GM04504 (cell line): ENCODE measurements around the gene DUSP16.
"Not testable (repeated sequence)": the region's sequence is repeated elsewhere in the genome, so short reads cannot be mapped to it uniquely, and the experiment has no call there.

ENCODE experiments used
- DNase-seq: peaks from one replicate; pipeline ENCODE4 v3.0.0-alpha.2; 2012; ENCODE audit warnings: low read depth

The DUSP16 gene

DNA sequence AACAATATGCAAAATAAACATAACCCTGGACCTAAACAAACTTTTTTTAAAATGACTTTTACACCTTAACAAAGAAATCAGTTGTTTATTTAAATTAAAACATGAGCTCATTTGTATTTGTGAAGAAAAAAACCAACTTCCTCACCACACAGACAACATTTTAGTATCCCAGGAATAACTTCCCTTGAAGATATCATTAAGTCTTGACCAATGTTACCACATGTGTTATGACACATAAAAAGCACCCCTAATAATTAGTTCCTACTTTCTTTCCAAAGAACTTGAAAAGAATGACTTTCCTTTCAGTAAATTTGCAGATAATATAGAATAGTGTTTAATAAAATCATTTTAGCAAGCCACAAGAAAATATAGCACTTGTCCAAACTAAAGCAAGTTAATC is 42.4 kb downstream of the DUSP16 start:
- no peak for DNase-seq

DNA sequence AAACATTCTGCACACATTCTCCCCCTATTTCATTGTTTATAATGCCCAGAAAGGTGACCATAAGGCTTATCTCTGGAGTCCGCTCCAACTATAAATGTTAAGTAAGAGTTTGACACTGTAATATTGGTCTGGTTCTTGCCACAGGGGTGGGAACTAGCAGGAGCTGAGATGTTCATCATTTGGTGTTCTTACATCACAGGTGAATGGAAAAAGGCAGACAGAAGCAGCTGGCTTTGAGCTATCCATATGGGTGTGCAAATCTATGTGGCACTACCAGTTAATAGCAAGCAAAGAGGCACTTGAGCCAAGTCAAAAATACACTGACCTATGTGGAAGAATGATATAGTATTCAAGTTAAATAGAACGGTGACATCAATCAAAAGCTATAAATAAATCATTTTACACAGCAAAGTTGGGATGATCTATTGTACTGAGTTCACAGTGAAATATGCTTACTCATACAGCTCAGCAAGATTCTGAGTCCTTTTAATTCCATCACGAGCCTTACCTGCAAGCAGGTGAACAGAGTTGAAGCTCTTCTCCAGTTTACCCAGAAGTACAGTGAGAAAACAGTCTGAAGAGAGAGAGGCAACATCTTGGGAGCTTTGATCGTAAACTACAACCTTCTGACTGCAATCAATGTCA is 43.2 kb downstream of the DUSP16 start:
- DNase-seq: no peak

- DNase-seq: no peak
Observed at GRCh38 chr12:12518919-12519318, 43.7 kb downstream of the DUSP16 start.

GRCh38 chr12:12518464-12518845 is 44.2 kb downstream of the DUSP16 start:
- DNase-seq: no peak

- DNase-seq: no peak
Observed at GRCh38 chr12:12513416-12514006, 49.2 kb downstream of the DUSP16 start.

DNA sequence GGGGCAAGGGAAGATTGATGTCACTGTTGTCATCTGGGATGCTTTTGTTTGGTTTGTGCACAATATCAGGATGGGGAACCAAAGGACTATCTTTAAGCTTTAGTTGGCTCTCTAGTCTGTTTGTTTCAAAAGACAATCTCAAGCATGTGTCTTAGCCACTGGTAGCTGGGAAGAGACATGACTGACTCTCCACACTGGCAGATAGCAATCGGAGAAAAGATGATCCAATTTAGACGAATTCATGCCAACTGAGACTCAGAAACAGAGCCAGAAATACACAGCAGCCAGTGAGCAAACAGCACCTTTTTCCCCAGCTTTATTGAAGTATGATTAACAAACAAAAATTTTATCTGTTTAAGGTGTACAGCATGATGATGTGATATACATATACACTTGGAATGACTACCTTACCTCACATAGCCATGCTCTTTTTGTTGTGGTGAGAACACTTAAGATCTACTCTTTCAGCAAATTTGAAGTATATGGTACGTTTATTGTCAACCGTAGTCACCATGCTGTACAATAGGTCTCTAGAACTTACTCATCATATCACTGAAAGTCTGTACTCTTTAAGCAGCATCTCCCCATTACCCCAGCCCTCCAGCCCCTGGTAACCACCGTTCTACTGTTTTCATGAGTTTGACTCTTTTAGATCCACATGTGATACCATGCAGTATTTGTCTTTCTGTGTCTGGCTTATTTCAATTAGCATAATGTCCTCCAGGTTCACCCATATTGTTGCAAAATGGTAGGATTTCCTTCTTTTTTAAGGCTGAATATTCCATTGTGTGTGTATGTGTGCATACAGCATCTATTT is 50.6 kb downstream of the DUSP16 start:
- DNase-seq: no peak

DNA sequence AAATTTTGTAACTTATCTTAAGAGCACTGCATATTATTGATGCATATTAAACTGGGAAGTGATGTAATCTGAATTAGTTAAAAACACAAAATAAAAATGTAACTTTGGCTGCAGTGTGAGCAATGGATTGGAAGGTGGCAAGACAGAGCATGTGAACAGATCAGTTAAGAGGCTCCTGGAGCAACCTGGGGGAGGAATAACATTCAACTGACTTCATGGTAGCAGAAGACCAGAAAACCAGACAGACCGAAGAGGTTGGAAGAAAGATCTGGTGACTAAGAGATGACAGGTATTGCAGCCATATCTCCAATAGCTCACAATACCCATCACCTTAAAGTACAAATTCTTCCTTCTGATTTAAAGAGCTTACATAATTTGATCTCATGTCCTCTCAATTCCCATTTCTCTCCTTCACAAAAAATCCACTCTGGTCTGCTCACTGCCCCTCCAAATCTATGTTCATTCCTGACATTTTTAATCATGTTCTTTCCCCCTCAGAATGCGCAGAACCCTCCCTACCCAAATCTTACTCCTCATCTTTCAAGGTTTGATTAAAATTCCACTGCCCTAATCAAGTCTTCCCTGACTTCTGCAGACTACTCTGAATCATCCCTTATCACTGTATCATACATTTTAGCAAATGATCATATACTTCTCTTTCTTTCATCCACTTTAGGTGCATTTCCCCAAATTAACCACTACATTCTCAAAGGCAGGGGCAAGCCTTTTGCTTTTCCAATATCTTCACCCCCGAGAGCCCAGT is 51.5 kb downstream of the DUSP16 start:
- no peak for DNase-seq

GRCh38 chr12:12510551-12510950 is 52.1 kb downstream of the DUSP16 start:
- DNase-seq: no peak

- no peak for DNase-seq
Observed at GRCh38 chr12:12510141-12510540, 52.5 kb downstream of the DUSP16 start.

GRCh38 chr12:12508612-12509011 is 54.1 kb downstream of the DUSP16 start:
- DNase-seq: no peak

GRCh38 chr12:12507121-12507520 is 55.5 kb downstream of the DUSP16 start:
- no peak for DNase-seq

DNA sequence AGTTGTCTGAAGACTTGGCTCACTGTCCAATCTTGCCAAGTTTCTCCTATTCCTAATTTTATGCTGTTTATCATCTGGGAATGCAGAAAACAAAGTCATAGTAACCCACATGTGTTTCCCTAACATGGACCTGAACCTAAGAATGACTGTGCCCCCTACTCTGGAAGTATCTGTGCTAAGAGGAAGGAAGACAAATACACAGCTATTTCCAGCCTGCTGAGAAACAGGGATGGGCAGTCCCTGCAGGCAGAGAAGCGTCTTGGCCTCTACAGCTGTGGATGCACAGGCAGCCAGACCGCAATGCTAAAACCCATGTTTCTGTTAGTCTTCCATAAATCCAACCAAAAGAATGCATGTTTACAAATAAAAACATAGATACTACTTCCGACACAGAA is 56.2 kb downstream of the DUSP16 start:
- DNase-seq: peak; percentile 50

DNA sequence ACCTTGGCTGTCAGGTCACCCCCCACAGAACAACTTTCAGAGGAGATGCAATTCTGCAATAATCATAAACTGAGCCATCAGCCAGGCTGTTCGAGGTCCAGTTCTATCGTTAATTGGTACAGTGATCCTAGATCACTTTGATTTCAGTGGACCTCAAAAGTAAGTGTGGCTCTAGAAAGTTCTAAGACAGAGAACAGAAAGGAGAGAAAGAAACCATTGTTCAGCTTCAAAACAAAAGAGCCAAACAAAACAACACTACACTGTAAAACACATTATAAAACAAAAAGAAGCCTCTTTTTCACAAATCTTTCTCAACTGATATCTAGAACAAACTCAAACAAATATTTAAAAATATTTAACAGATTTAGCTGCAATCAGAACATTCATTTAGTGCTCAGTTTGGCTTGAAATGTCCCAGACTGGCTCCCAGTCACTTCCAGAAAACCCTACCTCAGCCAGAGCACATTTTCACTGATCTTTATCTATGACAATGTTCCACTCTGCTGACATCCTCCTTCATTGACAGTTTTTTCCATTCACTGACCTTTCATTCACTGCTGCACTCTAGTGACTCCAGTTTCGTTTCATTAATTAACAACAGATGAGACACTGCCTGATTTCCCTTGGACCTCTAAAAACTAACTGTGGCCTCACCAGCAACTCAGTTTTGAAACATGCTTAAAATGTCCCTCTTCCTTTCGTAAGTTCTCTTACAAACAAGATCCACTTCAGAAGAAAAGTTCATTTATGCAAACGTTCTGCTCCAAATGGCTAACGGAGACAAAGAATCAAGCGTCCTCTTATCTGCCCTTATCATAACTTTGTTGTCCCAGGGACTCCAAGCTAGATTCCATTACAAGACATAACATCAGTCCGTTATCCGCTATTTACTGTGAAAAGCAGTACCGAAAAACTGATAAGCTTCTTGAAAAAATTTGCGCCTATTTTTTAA is 56.8 kb downstream of the DUSP16 start:
- peak; percentile 67 for DNase-seq

GRCh38 chr12:12503384-12504078 is 59.1 kb downstream of the DUSP16 start:
- DNase-seq: no peak

GRCh38 chr12:12502815-12503151 is 59.9 kb downstream of the DUSP16 start:
- DNase-seq: no peak

DNA sequence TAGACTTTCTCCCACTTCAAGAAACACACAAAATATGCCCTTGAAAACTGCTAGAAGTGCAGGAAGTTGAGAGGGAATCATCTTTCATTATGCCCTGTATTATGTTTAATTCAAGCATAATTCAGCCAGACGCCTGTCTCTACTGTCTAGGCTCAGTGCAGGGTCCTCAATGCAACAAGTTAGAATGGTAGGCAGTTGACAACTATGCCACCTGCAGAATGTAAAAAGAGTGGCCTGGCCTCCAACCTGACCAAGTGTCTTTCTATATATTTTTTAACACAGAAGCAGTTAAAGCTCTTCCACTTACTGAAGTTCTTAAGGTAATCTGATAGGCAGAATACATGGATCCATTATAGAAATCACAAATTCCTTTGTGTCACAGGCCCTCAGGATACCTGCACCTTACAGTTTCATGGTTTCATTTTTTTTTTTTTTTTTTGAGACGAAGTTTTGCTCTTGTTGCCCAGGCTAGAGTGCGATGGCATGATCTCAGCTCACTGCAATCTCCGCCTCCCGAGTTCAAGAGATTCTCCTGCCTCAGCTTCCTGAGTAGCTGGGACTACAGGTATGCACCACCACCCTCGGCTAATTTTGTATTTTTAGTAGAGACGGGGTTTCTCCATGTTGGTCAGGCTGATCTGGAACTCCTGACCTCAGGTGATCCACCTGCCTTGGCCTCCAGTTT is 60.4 kb downstream of the DUSP16 start:
- not testable (repeated sequence) for DNase-seq

DNA sequence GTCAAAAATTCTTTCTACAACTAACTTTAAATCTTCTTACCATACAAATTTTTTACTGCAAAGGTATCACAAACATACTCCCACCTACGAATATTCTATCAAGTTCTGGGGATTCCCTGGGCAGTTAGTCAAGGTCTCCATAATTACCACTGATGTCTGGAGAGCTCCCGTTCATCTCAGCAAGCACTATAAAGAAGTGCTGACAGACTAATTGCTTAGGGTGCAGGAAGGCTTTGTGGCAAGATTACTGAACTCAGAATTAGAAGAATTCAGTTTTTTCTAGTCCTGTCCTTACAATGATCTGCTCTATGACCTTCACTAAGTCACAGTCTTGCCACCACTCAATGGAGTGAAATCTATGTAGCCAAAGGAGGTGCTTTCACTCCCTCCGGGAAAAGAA is 61.5 kb downstream of the DUSP16 start:
- DNase-seq: no peak

GRCh38 chr12:12499909-12500604 is 62.6 kb downstream of the DUSP16 start:
- DNase-seq: no peak

- no peak for DNase-seq
Observed at GRCh38 chr12:12498210-12498609, 64.5 kb downstream of the DUSP16 start.

DNA sequence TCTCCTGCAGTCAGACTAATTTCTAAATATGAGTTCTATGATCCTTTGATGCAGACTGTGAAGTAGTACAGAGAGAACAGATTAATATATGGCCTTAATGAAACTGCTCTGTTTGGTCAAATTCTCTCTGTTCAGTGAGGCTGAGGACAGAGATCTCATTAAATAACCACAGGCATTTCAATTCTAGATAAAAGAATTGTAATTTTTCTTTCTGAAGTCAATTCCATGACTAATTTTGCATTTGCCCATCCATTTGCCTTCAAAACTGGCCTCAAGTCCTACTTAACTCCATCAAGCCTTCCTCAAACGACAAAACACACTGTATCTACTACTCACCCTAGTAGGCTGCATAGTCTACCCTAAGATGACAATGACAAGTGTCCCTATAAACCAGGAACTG is 67.1 kb downstream of the DUSP16 start:
- DNase-seq: no peak
